ENCODE data around the gene SDK2.

The SDK2 gene

DNA sequence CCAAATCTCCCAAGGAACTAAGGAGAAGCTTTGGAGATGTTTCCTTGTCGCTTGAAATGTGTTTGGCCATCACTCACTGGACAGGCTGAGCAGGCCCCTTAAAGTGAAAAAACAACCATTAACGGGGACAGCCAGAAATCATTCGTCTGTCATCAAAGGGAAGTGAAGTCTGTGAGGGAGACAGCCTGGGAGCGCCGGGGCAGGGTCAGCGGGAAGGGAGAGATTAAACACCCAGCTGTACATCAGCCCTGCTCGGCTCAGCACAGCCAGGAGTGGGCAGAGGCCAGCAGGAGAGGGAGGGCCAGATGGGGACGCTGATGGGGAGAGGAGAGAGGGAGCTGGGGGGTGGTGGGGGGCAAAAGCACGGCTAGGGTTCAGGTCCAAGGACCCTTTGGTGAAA is 105.1 kb downstream of the SDK2 start:
- no peak for DNase-seq (ENCODE audit: low spot score)

DNA sequence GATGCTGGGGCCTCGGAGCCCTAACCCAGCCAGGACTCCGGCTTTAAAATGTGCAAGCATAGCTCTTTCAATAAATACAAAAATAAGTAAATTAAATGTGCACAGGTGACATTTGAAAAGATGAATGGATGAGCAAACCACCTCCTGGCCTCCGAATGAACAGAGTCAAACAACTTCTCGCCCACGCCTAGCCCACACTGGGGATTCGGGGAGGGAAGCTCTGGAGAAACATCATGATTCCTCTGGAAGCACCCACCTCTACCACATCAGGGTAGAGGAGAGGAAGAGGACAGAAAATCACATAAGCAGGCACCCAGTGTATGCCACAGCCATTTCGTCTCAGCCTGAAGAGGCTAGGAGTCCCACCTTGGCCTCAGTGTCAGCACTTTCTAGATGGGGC is 105.8 kb downstream of the SDK2 start:
- DNase-seq (ENCODE audit: low spot score), result no peak

DNA sequence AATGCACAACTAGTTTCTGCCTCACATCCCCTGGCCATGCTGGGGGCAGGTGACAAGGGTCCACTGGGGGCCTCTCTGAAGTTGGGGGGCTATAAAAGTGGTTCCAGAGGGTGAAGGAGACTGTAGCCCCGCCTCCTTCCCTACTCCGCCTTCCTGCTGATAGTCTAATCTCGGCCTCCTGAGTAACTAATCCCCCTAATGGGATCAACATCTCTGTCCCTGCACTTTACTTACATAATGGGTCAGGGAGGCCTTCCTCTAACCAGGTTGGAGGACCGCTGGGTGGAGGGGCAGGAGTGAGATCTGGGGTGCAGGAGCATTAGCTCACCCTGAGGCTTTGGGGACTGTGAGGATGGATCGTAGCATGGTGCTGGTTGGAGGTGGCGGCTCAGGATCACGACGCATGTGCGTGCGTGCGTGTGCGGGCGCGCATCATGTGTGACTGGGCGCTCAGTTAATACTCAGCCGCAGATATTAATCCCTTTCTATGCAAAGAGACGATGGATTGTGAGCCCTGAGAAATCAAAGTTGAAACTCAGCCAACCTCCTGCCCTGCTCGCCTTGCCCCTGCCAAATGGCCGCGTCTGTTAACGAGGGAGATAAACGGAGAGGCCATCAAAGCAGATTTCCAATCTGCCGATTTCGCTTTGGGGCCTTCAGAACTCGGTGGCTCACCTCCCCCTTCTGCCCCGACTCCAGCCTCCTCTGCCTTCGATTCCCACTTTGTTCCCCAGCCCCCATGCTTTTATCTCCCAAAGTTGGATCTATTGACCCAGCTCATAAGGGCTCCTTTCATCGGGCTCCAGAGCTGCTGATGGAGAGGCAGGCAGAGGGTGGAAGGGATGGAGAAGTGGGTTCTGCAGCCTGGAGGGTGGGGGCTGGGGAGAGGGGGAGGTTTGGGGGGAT is 107.3 kb downstream of the SDK2 start:
- no peak for DNase-seq (ENCODE audit: low spot score)

DNA sequence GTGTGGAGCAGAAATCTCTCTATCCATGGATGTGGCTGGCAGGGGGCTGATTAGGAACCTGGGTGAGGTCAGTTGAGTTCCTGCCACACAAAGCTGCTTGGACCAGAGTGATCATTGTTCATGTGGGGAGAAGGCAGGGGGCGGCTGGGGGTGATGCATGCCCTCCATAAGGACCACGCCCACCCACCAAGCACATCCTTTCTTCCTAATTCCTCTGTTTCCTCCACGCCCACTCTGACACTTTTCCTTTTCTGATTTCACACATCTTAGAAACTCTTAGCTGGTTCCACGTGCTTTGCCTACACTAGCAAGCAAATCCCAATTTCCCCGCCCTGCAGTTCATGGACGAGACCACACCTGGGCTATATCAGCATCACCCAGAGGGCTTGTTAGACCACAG is 108.5 kb downstream of the SDK2 start:
- DNase-seq (ENCODE audit: low spot score), result no peak

DNA sequence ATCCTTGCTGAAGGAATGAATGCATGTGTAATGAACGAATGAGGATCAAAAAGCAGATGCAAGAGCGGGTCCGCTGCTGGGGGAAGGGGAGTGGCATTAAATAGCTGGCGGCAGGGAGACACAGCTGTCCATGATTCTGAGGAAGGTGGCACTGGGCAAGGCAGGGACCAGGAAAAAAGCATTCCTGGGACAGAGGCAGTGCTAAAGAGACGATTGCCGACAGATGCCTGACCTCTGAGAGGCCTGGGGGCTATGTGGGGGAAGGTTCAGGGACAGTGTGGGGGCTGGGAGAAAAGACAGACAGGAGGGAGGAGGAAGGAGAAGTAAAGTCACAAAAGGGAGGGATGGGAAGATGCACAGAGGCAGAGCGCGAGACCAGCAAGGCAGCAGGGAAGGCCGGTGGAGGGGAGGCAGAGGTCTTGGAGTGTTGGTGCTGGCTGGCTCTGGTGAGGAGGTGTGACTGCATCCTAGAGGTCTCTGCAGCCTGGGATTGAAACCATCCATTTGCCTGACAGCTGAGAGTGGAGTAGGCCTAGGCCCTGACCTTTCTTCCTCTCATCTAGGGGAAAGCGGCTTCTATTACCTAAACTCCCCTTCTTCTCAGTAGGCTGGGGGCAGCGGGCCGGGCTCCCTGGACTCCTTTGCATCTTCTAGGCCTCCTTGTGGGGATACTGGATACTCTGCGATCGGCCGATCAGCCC is 109.9 kb downstream of the SDK2 start:
- no peak for DNase-seq (ENCODE audit: low spot score)

DNA sequence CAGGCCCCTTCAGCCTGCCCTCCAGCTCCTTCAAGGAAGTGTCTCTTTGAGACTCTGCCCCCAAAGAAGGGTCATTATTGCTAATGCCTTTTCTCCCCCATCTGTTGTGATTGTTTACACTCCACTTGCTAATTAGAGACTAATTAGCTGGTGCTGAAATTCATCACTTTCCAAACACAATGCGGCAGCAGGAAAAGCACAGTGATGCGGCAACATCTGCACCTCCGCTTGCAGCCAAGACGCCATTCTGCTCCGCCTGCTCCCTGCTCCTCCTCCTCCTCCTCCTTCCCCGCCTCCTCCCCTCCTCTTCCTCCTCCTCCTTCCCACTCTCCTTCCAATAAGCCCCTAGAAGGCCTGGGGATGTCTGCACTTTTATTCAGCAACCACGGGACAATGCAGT is 110.5 kb downstream of the SDK2 start:
- DNase-seq (ENCODE audit: low spot score), result no peak

DNA sequence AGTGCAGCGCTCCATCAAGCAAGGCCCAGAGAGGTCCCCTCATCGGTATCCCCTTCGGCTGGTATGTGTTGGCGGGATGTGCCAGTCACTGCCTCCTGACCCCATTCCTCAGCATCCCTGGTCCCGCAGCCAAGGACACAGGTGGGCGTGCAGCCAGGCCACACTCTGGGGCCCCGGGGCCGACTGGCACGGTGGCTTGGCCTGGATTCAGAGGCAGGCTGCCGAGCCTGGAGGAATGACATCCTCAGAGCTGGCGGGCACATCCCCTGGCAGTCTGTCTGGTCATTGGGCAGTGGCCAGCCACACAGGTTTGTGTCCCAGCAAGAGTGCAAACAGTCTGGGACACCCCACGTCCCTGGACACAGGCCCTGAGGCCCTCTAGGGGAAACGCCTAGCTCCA is 111.1 kb downstream of the SDK2 start:
- no peak for DNase-seq (ENCODE audit: low spot score)

DNA sequence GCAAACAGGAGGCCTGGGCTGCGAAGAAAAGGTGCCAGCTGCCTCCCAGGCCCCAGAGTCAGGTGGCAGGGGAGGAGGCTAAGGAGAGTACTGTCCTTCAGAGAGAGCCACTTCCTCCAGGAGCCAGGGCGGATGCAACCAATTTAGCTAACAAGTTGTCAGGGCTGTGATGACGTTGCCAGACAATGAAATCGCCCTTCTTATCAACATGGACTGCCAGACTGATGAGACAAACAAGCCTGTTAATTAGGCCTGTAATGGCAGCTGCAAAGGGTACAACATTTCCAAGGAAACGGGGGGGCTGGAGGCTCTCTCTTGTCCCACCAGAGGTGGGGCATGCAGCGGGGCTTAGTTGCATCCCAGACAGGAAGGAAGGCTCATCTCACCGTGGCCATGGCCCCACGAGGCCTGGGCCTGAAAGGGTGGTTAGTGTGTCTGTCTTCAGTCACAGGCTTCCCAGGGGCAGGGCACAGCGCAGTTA is 111.8 kb downstream of the SDK2 start:
- peak; percentile 82 for DNase-seq (ENCODE audit: low spot score)

DNA sequence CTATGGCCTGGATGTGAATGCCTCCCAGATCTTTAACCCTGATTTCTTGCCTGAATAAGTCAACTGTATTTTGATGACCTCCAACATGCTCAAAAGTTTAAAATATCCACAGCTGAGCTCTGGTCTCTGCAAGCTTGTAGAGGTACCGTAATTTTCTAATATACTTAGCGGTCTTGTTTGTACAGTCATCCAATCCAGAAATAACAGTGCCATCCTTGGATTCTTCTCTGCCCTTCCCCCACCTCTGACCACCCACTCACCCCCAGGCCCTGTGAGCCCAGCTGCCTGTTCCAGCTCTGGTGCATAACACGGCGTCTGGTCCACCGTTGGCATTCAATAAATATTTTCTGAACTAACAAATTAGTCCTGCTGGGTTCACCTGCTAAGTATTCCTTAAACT is 113.1 kb downstream of the SDK2 start:
- no peak for DNase-seq (ENCODE audit: low spot score)

DNA sequence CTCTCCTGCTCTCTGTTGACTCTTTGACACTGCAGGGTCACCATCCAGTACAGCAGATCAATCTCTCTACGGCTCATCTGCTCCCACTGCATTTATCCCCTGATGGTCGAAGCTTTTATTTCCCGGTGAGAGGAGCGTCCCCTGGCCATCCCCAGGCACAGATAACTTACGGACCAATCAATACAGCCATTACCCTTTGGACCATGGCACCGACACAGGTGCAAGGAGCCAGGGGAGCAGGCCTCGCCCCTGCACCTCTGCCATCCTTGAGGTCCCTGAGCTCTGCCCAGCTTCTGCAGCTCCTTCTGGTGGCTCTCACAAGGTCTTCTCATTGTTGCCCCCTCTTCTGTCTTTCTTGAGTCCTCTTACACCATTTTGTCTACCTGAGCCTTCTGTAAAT is 115.6 kb downstream of the SDK2 start:
- no peak for DNase-seq (ENCODE audit: low spot score)

DNA sequence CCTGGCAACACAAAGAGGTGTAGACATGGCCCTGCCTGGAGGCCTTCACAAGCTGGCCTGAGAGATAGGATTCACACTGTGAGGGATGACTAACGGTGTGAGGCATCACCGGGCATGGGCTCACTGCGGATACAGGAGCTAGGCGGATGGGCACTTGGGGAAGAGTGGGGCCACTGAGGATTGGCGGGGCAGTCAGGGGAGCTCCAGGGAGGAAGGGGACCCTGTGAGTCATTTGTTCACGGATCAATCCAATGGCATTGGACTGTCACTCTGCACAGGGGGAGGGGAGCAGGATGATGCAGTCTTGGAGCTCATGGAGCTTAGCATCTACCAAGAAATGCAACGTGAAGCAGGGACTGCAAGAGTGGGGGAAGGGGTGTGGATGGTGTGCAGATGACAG is 117.3 kb downstream of the SDK2 start:
- no peak for DNase-seq (ENCODE audit: low spot score)

DNA sequence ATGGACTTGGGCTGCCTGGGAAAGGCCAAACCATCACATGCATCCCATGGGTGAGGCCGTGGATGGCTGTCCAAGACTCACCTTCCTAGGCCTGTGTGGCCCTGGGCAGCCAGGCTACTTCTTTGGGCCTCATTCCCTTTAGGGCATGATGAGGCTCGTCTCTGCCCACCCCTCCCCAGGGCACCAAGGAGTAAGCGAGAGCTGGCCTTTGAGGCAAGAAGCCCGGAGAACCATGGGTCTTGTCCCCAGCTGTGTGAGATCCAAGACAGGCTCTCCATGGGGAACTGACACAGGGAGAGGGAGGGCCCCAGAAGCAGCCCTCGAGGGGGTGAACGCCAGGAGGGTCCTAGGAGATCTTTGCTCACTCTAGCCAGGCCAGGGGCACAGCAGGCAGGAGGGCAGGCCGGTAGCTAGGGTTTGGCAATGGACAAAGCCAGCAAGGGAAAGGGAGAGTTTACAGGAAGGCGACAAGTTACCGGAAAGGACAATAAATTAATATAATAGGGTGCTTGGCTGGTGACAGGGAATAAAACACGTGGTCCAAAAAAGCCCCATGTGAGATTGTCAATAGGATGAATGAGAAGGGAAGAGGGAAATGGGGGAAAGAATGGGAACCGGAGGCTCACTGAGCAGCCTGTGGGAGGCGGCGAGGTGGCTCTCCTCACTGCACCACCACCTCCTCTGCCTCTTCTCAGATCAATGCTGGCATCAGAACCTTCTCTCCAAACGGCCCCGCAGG is 119.1 kb downstream of the SDK2 start:
- DNase-seq (ENCODE audit: low spot score), result no peak

DNA sequence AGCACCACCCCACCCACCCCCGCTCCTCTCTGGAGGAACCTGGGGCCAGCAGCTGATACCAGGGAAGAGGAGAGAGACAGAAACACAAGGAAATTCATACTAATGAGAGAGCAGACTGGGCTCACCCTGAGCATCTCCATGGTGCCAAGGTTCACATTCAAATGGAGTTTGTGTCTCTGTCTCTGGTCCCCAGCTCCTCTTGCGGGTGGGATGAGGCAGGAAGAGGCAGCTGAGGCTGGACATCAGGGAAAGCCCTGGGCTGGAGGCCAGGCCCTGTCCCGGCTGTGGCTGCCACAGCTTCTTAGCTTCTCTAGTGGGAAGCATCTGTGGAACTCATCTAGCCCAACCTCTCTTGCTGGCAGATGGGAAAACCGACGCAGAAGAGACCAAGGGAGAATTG is 121.5 kb downstream of the SDK2 start:
- no peak for DNase-seq (ENCODE audit: low spot score)

DNA sequence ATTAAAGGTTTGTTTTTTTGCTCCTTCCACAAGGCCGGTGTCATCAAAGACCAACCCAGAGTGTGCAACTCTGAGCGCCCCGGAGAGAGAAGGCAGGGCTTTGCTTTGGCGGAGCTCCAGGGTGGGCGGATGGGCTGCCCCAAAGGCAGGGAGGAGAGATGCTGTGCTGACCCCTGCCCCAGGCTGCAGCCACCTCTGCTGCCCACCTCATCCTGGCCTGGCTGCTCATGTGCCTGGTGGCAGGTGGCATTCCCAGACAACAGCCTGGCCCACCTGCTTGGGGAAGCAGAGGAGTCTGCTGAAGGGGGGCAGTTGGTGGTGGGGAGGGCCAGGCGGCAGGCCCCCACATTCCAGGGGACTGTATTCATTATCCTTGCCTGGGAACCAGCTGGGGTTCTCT is 122.1 kb downstream of the SDK2 start:
- no peak for DNase-seq (ENCODE audit: low spot score)

DNA sequence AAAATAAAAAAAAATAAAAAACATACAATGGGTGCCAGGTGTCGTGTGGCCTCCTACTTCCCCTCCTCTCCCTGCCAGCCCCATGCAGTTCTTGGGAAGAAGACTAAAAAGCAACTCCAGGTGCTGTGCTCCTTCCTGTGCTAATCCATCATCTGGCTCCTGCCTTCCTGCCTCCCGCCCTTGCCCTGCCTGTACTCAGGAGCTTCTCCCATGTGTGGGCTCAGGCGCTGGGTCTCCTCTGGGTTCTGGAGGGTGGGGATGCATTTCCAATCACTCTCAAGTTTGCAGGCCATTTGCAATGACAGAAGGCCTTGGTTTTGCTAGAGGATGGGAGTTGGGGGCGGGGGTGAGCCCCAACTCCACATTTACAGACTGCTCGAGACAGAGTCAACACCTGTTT is 122.9 kb downstream of the SDK2 start:
- DNase-seq (ENCODE audit: low spot score), result no peak

DNA sequence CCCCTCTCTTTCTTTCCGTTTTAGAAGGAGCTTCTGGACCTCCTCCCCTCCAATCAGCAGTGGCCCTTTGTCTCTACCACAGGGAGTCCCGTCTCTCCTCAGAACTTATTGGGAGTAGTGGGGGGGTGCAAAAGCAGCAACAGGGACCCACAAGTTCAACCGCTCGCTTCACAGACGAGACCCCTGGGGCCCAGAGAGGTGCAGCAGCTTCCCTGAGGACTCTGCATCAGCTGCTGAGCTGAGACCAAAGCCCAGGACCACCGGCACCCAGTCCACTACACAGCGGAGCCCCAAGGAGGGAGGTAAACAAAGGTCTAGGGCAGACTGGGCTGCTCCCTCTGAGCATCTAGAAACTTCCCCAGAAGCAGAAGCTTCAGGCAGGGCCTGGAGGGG is 123.9 kb downstream of the SDK2 start:
- no peak for DNase-seq (ENCODE audit: low spot score)

DNA sequence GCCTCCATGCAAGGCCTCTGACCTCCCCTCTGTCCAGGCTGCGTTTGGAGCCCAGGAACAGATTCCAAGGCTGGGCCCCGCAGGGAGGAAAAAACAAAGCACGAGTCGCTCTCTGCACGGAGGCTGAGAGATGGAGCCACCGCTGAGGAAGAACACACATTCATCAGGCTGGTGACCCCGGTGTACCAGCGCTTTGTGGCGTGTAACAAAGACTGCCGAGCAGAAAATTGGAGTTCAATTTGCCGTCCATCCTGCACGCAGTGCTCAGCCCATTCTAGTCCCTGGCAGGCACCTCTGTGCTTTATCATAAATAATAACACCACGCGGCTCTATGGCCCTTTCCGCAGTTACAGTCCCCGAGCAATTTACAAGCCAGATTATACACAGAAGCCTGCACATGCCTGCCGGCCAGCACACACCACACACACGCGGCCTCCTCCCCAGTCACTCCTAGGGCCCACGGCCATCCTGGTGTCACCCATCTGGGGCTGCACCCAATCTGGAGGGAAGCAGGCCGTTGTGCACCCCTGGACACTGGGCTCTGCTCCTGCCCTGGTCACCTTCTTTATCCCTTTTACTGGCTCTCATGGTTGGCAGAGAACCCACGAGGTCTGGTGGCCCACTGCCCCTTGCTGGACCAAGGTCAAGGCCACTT is 124.4 kb downstream of the SDK2 start:
- DNase-seq (ENCODE audit: low spot score), result no peak

DNA sequence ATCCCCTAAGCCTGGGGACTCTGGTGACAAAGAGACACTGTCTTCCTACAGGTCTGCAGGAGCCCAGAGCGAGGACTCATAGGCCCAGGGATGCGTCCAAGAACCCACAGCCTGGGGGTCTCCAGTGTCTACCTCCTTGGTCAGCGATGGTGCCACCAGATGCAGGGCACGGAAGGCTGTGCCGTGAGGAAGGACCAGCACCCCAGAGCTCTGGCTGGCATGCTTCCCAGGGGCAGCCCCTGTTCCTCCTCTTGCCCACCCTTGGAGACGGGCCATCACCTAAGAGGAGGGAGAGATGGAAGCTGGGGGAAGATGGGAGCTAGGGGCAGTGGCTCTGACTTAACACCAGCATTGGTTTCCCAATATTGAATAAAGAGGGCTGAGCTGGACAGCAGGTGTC is 125.2 kb downstream of the SDK2 start:
- DNase-seq (ENCODE audit: low spot score), result no peak

DNA sequence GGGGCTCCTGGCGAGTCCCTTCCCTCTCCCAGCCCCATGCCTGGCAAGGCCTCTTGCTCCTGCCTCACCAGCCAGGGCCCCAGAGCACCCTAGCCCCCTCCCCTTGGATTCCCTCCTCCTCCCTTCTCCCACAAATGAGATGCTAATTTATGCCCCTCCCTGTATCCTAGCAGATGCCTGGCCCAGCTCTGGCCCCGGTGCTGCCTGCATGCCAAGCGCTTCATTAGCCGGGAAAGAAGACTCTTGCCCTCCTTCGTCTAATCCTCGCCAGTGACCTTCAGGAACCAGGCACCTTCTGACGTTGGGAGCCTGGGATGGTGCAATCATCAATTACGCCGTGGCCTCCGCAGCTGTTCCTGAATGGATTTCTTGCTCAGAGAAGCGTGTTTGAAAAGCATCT is 127.8 kb downstream of the SDK2 start:
- no peak for DNase-seq (ENCODE audit: low spot score)

DNA sequence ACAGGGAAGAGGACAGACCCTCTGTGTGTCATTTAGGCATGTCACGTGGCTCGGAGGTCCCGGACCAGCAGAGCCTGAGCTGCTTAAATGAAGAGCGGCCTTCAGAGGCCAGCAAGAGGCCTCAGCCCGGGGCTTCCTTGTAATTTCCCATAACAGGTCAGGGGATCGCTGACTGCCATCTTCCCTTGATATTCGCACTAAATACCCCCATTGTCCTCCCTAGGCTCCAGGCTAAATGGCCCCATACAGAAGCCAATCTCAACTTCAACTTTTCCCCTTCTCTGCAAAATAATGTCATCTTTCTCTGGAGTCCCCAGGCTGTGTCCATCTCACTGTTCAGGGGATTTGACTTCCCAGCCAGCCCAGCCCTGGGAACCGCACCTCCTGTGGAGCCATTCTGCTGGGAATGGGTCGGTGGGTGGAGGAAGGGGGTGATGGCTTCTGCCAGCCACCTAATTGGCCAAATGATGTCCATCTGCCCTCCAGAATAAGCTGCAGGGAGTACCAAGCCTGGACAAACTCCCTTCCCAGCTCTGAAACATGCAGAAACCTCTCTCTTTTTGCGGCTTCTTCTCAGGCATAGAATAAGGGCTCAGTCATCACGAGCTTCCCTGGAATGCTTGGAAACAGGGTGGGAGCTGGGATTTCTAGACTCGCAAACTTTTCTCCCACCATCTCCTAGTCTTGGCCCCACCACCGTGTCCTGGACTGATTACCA is 129.9 kb downstream of the SDK2 start:
- DNase-seq (ENCODE audit: low spot score), result no peak

DNA sequence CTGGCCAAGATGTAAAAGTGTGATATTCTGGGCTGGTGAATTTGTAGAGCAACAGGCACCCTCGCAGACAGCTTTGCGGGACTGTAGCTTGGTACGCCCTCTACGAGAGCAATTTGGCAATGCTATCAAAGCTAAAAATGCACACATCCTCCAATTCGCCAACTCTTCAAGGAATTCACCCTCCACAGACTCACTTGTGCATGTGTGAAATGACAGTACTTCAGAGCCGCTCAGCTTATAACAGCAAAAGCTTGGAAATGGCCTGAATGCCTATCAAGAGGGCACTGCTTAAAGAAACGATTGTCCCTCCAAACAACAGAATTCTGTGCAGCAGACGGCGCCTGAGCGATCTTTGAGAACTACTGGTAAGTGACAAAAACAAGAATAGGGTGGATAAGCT is 130.8 kb downstream of the SDK2 start:
- DNase-seq (ENCODE audit: low spot score), result no peak

Measured in SK-N-DZ (cell line).